GM18498 (cell line): ENCODE data around the gene TMEM144.

Experiments
- ATAC-seq: cut with Tn5 transposase; IDR thresholded peaks from one replicate; pipeline ENCODE4 v1.9.1; 2021; ENCODE audit warnings: mild to moderate bottlenecking, moderate library complexity; ENCODE audit not compliant: unreplicated experiment

Gene TMEM144

GRCh38 chr4:158209825-158210807 is at the start of gene TMEM144:
Gene TMEM144, plus strand, starts transcription at chr4:158210486. Its CDS starts 2,182 bp downstream, at chr4:158212668.
- ATAC-seq: peak; percentile 93

GRCh38 chr4:158161551-158162354 is 48.5 kb upstream of the TMEM144 start:
- ATAC-seq: no peak

GRCh38 chr4:158162631-158163030 is 47.7 kb upstream of the TMEM144 start:
- no peak for ATAC-seq

- ATAC-seq: no peak
These were observed 46.1 kb upstream of the TMEM144 start for GRCh38 chr4:158163941-158164767.

GRCh38 chr4:158164768-158165213 is 45.5 kb upstream of the TMEM144 start:
- ATAC-seq: no peak

GRCh38 chr4:158166701-158167100 is 43.6 kb upstream of the TMEM144 start:
- ATAC-seq: no peak

GRCh38 chr4:158168606-158169005 is 41.7 kb upstream of the TMEM144 start:
- no peak for ATAC-seq

GRCh38 chr4:158169506-158169905 is 40.8 kb upstream of the TMEM144 start:
- no peak for ATAC-seq

- ATAC-seq: peak; percentile 5
These were observed 40.2 kb upstream of the TMEM144 start for GRCh38 chr4:158169931-158170690.

GRCh38 chr4:158170691-158171561 is 39.4 kb upstream of the TMEM144 start:
- ATAC-seq: peak; percentile 42

- no peak for ATAC-seq
These were observed 37.7 kb upstream of the TMEM144 start, which contains the start of gene GASK1B for GRCh38 chr4:158172261-158173258. Gene GASK1B, minus strand, starts transcription at chr4:158173025. Its CDS starts 1,650 bp downstream, at chr4:158171375.

GRCh38 chr4:158176108-158176507 is 34.2 kb upstream of the TMEM144 start:
- ATAC-seq: no peak

GRCh38 chr4:158176776-158177175 is 33.5 kb upstream of the TMEM144 start:
- ATAC-seq: no peak

GRCh38 chr4:158179465-158179864 is 30.8 kb upstream of the TMEM144 start:
- no peak for ATAC-seq

GRCh38 chr4:158181906-158182305 is 28.4 kb upstream of the TMEM144 start:
- ATAC-seq: no peak

- ATAC-seq: no peak
These were observed 27.6 kb upstream of the TMEM144 start for GRCh38 chr4:158182736-158183135.

GRCh38 chr4:158186815-158187214 is 23.5 kb upstream of the TMEM144 start:
- no peak for ATAC-seq

- ATAC-seq: no peak
These were observed 20.9 kb upstream of the TMEM144 start for GRCh38 chr4:158189422-158189821.
